Activated B cell treated with CpG ODN at 0.5 μM for 24 hours (primary cell): ENCODE measurements around the gene LEMD1. TPM values are rescaled to one million over a fixed set of nuclear protein-coding genes. Genes with fewer than 3 reads are reported as not detected.

Experiments used
- ATAC-seq: fragments of 200-7000 bp; cut with Tn5 transposase; one replicate; pipeline ENCODE4 v1.10.0; 2021; ENCODE audit warnings: low read depth, mild to moderate bottlenecking, moderate library complexity
- CTCF ChIA-PET: fragments of 350-600 bp; sonication (Branson Sonifier 250); formaldehyde crosslinking; loops from one replicate; lab custom pipeline; 2021; ENCODE audit warnings: antibody characterized with exemption; lab: Charles Lee
- POLR2A ChIA-PET: fragments of 350-600 bp; sonication (Branson Sonifier 250); formaldehyde crosslinking; loops from one replicate; lab custom pipeline; 2021; ENCODE audit warnings: antibody characterized with exemption; lab: Charles Lee
- DNase-seq: peaks from one replicate; pipeline ENCODE4 v3.0.0; 2022
- H3K27ac Mint-ChIP-seq: one replicate; pipeline ENCODE4 v1.8.0; 2020; ENCODE audit warnings: mixed read lengths
- H3K27me3 Mint-ChIP-seq: one replicate; pipeline ENCODE4 v1.8.0; 2021; ENCODE audit warnings: mixed read lengths
- H3K36me3 Mint-ChIP-seq: one replicate; pipeline ENCODE4 v1.8.0; 2021; ENCODE audit warnings: low read depth, mixed read lengths
- H3K4me1 Mint-ChIP-seq: one replicate; pipeline ENCODE4 v1.8.0; 2021; ENCODE audit warnings: mixed read lengths
- H3K4me3 Mint-ChIP-seq: one replicate; pipeline ENCODE4 v1.8.0; 2020; ENCODE audit warnings: mild to moderate bottlenecking, mixed read lengths
- H3K9me3 Mint-ChIP-seq: one replicate; pipeline ENCODE4 v1.8.0; 2020; ENCODE audit warnings: mixed read lengths
- intact Hi-C: fragments of 100-400 bp; cut with micrococcal nuclease; formaldehyde crosslinking; loops from one replicate; pipeline ENCODE4 v1.15.1; 2024
- total RNA-seq: library from RNA; stranded (reverse); gene quantifications from 2 replicates; pipeline ENCODE4 v1.2.3, GENCODE V29; 2022
- TF ChIP-seq, protein P1 (sequence below): fragments of 200-600 bp; IDR thresholded peaks from one replicate; pipeline ENCODE4 v1.8.0; 2022; ENCODE audit warnings: antibody characterized with exemption, mild to moderate bottlenecking

Gene LEMD1
- total RNA-seq, 1 donor from 2014 or later: not detected

DNA sequence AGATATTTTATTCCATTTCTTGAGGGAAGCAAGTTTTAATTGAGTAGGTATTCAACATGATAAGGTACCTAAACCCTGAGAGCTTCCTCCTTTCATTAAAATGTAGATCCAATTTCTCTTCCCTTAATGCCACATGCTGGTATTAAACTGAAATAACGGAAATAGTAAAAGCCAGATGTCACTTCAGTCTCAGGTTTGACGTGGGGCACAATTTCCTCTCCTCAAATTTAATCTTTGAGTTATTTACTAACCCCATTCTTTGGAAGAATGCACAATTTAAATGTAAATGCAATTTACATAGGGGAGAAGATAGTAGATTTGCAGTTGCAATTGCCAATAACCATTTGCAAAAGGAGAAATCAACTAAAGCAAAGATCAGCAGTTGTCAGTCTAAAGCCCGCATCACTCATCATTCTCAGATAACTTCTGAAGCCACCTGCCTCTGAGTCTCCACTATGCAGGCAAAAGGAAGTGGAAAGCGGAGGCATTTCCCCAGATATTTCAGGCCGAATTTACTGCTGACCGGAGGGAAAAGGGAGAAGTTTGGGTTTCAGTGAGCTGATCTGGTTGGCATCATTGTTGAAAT, 2.1 kb upstream of the LEMD1 start:
- Mint-ChIP-seq H3K27ac (no peak overlapping the region), H3K4me1 (no peaks in the 10 kb centered on the region), H3K36me3 (no peaks in the 10 kb centered on the region), H3K27me3 (peaks cover 18% of the 10 kb centered on the region), H3K9me3 (no peaks in the 10 kb centered on the region), H3K4me3 (no peak overlapping the region)
- intact Hi-C loops: no loop called here
- DNase-seq (no peak), ATAC-seq (no peak)
- ChIA-PET CTCF (interaction anchor here (1.1 to 2.7 kb wide), 2 partner anchors 61 to 70 kb away, joined by 3 to 11 read pairs; no protein-coding TSS in a partner anchor), POLR2A (no interaction called here)
- TF ChIP-seq, protein P1, sequence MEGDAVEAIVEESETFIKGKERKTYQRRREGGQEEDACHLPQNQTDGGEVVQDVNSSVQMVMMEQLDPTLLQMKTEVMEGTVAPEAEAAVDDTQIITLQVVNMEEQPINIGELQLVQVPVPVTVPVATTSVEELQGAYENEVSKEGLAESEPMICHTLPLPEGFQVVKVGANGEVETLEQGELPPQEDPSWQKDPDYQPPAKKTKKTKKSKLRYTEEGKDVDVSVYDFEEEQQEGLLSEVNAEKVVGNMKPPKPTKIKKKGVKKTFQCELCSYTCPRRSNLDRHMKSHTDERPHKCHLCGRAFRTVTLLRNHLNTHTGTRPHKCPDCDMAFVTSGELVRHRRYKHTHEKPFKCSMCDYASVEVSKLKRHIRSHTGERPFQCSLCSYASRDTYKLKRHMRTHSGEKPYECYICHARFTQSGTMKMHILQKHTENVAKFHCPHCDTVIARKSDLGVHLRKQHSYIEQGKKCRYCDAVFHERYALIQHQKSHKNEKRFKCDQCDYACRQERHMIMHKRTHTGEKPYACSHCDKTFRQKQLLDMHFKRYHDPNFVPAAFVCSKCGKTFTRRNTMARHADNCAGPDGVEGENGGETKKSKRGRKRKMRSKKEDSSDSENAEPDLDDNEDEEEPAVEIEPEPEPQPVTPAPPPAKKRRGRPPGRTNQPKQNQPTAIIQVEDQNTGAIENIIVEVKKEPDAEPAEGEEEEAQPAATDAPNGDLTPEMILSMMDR: no peak

DNA sequence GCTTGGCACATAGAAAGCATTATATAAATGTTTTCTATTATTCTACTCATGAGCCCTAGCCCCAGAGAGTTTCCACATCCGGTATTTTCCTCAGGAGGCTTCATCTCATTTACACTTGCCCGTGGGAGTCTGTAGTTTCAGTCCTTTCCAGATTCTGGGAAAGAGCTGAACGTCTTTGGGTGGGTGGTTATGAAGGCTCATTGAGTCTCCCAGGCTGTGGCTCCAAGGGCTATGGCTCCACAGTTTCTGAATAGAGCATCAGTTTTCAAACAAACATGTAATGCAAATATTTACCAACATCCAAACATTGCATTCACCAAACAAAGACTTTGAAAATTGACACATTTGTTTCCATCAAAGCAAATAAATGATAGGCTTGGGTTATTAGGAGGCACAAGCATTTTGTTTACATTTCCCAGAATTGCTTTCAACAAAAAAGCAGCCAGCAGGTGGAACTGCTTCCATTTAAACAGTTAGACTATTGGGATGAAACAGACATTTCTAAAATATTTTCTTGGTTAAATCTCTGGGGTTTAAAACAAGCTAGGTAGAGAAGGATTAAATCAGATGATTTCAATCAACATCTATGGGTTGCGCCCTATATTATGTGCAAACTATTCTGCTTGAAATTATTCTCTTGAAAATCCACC, 1.3 kb upstream of the LEMD1 start:
- TF ChIP-seq, protein P1: no peak
- no peaks in the 10 kb centered on the region for H3K4me1 Mint-ChIP-seq
- POLR2A ChIA-PET: no interaction called here
- no peak overlapping the region for H3K4me3 Mint-ChIP-seq
- H3K36me3 Mint-ChIP-seq: no peaks in the 10 kb centered on the region
- peaks cover 18% of the 10 kb centered on the region for H3K27me3 Mint-ChIP-seq
- no peak for ATAC-seq
- DNase-seq: no peak
- no peaks in the 10 kb centered on the region for H3K9me3 Mint-ChIP-seq
- intact Hi-C loops: no loop called here
- no peak overlapping the region for H3K27ac Mint-ChIP-seq
- CTCF ChIA-PET: interaction anchor here (1.1 to 2.7 kb wide), 2 partner anchors 62 to 69 kb away, joined by 3 to 11 read pairs; no protein-coding TSS in a partner anchor

DNA sequence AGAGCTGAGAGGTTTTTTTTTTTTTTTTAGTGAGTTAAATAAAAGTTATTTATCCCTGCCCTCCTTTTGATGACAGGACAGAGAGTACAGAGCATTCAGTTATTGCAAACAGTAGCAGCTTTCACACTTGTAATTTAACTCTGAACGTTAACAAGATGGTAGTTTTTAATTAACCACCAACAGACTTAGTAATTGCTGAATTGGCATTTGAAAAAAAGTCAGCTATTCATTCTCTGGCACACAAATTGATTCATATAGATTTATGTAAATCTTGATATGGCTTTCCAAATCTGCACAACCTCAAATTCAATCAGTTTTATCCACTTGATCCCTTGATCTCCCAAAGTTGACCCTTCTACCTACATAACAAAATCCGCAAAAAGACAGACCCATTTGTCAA, 918 bp downstream of the LEMD1 start:
- no peak for DNase-seq
- Mint-ChIP-seq H3K4me3 (no peak overlapping the region), H3K36me3 (no peaks in the 10 kb centered on the region), H3K9me3 (no peaks in the 10 kb centered on the region), H3K27me3 (peaks cover 18% of the 10 kb centered on the region), H3K27ac (no peak overlapping the region), H3K4me1 (no peaks in the 10 kb centered on the region)
- TF ChIP-seq, protein P1: no peak
- ATAC-seq: no peak
- CTCF ChIA-PET: interaction anchor here (1.2 to 1.3 kb wide), 2 partner anchors 12 to 65 kb away, joined by 3 to 4 read pairs; no protein-coding TSS in a partner anchor
- POLR2A ChIA-PET: no interaction called here
- intact Hi-C loops: no loop called here

DNA sequence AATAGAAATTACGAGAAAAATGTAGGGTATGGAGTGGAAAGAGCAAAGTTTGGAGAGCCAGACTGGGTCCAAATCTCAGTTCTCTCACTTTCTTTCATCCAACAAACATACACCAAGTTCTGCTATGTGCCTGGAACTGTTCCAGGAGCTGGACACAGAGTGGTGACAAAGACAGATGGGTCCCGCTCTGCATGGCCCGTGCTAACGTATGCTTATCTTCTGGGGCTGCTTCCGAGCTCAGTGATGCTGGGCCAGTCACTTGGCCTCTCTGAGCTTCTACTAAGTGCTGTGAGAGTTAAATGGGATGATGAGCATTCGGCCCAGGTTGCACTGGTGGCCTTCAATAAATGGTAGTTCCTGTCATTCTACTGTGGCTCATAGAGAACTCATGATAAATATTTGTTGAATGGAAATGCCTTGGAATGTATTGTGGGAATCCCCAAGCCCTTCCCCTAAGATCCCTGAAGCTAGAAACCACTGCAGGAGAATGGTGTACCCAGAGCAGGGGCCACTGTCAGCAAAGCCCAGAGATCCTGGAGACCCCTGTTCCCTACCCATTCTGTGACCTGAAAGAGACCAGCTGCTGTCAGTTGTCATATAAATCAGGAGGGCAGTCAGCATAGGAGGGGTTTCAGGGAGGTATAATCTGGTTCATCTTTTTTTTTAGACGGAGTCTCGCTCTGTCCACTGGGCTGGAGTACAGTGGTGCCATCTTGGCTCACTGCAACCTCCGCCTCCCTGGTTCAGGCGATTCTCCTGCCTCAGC, 3.8 kb downstream of the LEMD1 start:
- intact Hi-C loops: no loop called here
- DNase-seq (no peak), ATAC-seq (no peak)
- Mint-ChIP-seq H3K27ac (no peak overlapping the region), H3K27me3 (peaks cover 18% of the 10 kb centered on the region), H3K9me3 (no peaks in the 10 kb centered on the region), H3K4me1 (no peaks in the 10 kb centered on the region), H3K4me3 (no peak overlapping the region), H3K36me3 (no peaks in the 10 kb centered on the region)
- POLR2A ChIA-PET: no interaction called here
- TF ChIP-seq, protein P1: no peak
- CTCF ChIA-PET: interaction anchor here (1.4 kb wide), 1 partner anchor 64 kb away, joined by 4 read pairs; no protein-coding TSS in a partner anchor

DNA sequence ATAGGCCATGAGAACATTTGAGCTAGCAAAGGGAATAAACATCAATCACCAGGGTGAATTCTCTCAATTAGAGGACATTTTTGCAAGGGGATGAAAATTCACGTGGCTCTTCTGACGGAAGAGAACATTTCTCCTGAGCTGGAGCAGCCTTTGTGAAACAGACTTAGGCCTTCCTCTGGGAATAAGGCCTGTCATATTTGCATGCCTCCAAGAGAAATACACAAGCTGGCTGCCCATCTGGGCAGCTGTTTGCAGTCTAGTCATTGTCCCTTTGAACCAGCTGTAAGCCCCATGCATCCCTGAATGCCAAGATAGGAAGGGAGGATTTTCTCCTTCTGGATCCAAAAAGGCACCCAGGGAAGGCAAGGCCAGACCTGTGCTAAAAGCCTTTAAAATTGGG, 5.5 kb downstream of the LEMD1 start:
- ChIA-PET CTCF (no interaction called here), POLR2A (no interaction called here)
- Mint-ChIP-seq H3K9me3 (no peaks in the 10 kb centered on the region), H3K36me3 (no peaks in the 10 kb centered on the region), H3K4me3 (no peak overlapping the region), H3K27ac (no peak overlapping the region), H3K4me1 (no peaks in the 10 kb centered on the region), H3K27me3 (peaks cover 11% of the 10 kb centered on the region)
- ATAC-seq (no peak), DNase-seq (no peak)
- TF ChIP-seq, protein P1: no peak
- intact Hi-C loops: no loop called here
